DMS 273 (cell line): ENCODE data around the gene ARMH4.
A peak's percentile ranks its signal among the peaks of the same experiment; 100 is the strongest.

Source experiments
- DNase-seq: peaks from one replicate; lab custom pipeline; 2025; ENCODE audit not compliant: unreplicated experiment; lab: John Stamatoyannopoulos, UW

The ARMH4 gene

GRCh38 chr14:58059126-58059525 lies 92.9 kb downstream of the ARMH4 start:
- peak; percentile 5 for DNase-seq

GRCh38 chr14:58055497-58056010 lies 96.5 kb downstream of the ARMH4 start:
- no peak for DNase-seq

DNA sequence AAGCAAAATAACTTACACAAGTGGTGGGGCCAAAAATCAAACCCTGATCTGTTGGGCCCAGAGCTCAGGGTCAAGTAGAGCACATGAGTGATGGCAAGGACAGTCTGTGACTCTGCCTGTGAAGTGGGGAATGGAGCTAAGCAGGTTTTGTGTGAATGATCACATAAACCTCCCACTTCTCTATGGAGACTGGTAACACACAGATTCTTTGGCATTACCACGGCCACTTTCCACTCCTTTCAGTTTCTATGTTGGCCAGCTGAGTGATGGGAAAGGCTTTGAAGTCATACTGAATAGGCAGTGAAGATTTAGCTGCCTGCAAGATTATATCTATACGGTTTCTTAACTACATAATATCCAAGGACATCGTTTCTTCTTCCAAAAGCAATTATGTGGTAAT lies 97.9 kb downstream of the ARMH4 start:
- DNase-seq = no peak

- DNase-seq = no peak
These were observed 103.8 kb downstream of the ARMH4 start for GRCh38 chr14:58048219-58048618.

- no peak for DNase-seq
These were observed 124.1 kb downstream of the ARMH4 start for GRCh38 chr14:58027904-58028303.

- DNase-seq = no peak
These were observed 125.0 kb downstream of the ARMH4 start for GRCh38 chr14:58026967-58027366.

DNA sequence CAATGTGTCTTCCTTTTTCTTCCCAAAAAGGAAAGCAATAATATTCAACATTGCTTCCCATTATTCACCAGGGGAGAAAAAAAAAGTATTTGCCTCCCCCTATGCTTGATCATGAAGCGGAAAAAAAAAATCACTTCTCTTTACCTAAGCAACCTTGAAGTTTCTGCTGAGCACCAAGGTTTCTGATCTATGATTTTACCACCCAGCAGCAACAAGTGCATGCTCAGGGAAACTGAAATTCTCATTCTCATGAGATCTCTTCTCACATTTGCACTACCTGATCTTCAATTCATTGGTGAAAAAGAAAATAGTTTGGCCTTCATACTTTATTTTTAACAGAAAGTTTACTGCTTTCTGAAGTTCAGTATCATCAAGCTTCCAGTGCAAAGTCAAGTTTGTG lies 125.8 kb downstream of the ARMH4 start:
- no peak for DNase-seq

DNA sequence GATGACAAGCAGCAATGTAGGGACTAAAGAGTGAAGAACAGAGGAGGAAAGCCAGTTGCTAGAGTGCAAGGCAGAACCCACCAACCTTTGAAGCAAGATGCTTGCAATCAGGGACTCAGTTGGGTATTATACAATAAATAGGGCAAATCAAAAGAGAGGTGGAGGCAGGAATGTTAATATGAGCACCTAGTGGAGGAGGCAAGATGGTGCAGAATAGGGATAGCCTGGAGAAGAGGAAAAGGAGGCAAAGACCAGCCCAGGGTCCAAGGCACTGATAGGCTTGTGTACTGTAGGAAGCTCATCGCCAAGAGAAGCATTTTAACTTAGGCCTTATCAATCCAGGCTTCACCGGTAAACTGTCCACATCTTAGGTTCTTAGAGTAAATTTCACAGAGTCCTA lies 137.2 kb downstream of the ARMH4 start:
- peak; percentile 5 for DNase-seq

- no peak for DNase-seq
These were observed 149.4 kb downstream of the ARMH4 start for GRCh38 chr14:58002618-58003017.

GRCh38 chr14:57999979-58000378 lies 152.0 kb downstream of the ARMH4 start:
- DNase-seq = no peak

- DNase-seq = no peak
These were observed 152.5 kb downstream of the ARMH4 start for GRCh38 chr14:57999471-57999870.

DNA sequence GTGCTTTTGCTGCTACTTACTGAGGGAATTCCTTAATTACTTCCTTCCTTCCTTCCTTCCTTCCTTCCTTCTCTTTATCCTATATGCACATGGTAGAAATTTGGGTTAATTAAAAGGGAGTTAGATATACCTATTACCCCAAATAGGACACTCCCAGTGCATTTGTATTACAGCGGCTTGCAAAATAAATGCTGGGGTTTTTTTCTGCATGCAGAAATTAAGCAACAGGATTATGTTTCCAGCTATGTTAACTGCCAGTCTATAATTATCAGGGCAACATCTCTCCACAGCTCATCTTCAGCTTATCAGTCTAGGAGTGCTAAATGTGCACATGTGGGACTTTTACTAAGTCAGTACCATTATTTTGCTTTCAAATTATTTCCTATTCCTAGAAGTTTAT lies 153.2 kb downstream of the ARMH4 start:
- DNase-seq = no peak

GRCh38 chr14:57991353-57991752 lies 160.7 kb downstream of the ARMH4 start:
- DNase-seq = no peak

DNA sequence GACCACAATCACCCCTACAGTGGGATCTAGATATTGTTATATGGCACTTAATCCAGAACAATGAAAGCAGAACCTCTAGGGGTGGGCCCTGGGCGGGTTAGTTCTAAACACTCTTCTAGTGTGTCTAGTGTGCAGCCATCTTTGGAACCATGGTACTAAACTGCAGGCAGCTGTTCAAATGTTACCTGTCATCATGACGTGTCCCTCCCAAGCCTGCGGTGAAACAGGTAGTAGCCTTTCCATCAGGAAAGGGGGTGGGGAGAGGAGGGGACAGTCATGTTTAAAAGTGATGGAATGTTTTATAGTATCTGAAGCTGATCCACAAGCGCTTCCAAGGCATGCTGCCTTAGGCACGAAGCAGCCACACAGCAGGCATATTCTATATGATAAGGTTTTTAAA lies 163.6 kb downstream of the ARMH4 start:
- DNase-seq = no peak

DNA sequence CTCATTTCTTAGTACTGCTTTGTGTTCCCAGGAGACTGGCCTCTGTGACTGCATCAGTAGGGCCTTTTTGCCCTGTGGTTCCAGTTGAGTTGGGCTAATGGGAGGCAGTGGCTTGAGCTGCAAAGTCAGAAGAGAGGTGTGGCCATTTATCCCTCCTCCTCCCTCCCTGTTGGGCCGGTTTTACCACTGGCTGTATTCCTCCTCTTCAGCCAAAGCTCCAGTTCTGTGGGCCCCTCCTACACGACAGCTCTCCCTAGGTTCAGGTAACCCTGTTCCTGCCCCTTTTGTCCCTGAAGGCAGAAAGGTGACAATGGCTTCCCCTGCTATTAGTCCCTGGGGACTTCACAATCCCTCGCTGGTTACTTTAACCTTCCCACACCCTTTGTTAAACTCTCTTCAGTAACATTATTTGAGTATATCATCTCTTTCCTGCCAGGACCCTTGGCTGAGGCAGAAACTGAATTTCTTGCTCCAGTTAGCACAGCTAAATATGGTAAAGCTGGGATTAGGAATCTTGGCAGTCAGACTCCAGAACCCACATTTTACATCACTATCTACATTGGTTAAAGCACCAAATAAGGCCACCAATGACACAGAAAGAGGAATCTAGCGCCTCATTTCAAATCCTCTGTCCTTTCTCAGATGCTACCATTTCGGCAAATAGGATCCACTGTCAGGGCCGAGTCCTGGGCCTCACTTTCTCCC lies 164.3 kb downstream of the ARMH4 start:
- no peak for DNase-seq

- no peak for DNase-seq
These were observed 165.0 kb downstream of the ARMH4 start for GRCh38 chr14:57987051-57987450.

DNA sequence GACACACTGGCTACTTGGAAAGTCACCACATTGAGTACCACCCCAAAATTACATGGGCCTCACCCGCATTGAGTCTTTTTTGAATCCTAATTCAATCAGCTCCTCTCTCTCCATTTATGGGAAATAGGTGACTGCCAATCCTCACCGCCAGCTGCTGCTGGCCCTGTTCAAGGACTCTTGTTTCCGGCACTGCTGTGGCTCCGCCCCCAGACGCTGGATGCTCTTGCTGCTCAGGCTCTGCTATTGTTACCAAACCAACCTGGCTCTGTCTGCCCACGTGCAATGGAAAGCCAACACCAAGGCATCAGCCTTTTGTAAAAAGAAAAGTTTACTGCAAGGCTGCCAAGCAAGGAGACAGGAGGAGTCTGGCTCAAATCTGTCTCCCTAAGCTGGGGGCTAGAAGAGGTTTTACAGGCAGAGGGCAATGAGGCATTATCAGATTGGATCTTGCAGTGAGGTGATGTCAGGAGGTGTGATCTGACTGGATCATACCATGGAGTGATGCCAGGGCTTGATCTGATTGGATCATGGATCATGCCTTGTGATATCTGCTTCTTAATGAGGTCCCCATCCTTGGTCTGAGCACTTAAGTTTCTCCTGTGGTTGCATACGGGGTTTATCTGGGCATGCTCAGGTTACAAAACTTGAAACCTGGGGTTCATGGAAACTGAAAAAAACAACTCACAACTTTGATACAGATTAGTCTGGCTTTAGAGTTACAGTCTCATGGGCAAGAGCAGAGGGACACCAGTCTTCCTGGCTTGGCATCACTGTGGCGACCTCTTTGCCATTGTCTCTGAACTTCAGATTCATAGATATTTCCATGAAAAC lies 169.0 kb downstream of the ARMH4 start:
- DNase-seq = peak; percentile 63

DNA sequence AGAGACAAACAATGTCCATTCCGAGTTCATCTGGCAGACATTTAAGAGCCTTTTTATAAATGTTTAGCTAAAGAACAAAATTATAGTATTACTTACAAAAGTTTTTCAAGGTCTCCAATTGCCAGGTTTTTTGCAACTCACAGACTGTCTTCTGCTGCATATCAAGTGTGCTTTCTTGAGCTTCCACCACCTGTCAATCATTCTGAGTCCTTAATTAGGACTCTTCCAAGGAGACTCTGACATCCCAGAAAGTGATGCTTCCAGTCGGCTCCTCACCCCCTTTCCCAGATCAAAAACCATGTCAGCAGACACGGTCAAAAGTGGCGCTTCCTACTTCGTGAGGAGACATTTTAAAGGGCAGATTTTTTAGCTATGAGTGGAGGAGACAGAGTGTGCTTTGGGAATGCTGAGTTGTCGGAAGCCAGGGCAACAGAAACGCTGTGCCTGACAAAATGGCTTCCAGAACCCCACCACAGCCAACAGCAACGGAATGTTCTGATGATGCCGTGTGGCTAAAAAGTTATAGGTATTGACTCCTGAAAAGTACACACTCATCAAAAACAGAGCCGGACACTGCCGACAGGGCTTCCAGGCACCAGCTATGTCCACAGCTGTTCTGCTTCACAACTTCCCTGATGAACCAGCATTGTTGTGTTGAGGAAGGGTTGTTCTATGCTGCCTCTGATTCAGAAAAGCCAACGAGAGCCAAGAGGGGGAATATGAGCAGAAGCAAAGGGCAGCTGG lies 170.0 kb downstream of the ARMH4 start:
- DNase-seq = no peak

- DNase-seq = no peak
These were observed 172.5 kb downstream of the ARMH4 start for GRCh38 chr14:57979376-57980048.

GRCh38 chr14:57976701-57977100 lies 175.3 kb downstream of the ARMH4 start:
- DNase-seq = no peak

GRCh38 chr14:57974896-57975295 lies 177.1 kb downstream of the ARMH4 start:
- DNase-seq = no peak
